Measurements from ENCODE around the gene GNG12.

DNA sequence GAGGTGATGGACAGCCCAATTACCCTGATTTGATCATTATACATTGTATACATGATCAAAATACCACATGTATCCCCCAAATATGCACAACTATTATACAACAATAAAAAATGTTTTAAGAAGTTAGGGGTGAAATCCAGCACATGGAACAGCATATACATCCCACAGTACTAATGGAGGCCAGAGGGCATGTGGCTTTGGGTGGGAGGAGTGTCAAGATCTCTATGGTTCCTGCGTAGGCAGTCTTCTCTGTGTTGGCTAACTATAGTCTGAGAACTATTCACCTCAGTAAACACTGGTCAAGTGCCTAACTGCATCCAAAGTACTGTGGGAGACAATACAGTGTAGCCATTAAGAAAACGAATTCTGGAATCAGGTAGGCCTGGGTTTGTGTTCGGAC, 74.2 kb downstream of the GNG12 start:
- TF ChIP-seq, protein P1, sequence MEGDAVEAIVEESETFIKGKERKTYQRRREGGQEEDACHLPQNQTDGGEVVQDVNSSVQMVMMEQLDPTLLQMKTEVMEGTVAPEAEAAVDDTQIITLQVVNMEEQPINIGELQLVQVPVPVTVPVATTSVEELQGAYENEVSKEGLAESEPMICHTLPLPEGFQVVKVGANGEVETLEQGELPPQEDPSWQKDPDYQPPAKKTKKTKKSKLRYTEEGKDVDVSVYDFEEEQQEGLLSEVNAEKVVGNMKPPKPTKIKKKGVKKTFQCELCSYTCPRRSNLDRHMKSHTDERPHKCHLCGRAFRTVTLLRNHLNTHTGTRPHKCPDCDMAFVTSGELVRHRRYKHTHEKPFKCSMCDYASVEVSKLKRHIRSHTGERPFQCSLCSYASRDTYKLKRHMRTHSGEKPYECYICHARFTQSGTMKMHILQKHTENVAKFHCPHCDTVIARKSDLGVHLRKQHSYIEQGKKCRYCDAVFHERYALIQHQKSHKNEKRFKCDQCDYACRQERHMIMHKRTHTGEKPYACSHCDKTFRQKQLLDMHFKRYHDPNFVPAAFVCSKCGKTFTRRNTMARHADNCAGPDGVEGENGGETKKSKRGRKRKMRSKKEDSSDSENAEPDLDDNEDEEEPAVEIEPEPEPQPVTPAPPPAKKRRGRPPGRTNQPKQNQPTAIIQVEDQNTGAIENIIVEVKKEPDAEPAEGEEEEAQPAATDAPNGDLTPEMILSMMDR (IDR thresholded peaks at IDR 0.05) = no peak
- TF ChIP-seq POLR2A (IDR thresholded peaks at IDR 0.05) = no peak
